ENCODE data around the gene SPATA18. TPM values are rescaled to one million over a fixed set of nuclear protein-coding genes. Genes with fewer than 3 reads are reported as not detected.

Gene SPATA18
- total RNA-seq, 8 experiments from 2014 or later: 4.0 to 50.3 (median 13.6) TPM

DNA sequence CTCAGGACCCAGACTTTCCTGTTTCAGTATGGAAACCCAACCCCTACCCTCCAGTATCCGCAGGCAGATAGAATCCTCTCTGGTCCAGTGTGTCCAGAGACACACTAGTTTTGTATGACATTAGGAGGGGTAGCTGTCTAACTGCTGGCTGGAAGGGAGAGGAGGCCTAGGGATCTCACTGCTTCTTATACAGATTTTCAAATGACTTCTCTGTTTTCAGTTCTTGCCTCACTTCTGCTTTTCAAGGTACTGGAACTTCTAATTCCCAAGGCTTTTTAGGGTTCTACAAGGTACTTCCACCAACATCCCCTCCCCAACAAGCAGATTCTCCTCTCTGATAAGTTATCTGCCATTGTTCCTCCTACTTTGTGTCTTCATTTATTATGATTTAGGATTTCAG is 19.1 kb upstream of the SPATA18 start:
- in situ Hi-C loops (cut with MboI; ENCODE audit: low pct_unique_long_range_greater_than_20kb in 2 of 9, low sequenced_read_pairs in 9 of 9, unreplicated experiment in 9 of 9): no loop called here
- no peak for ATAC-seq (replicated peaks in 6 of 8)
- WGBS, 10 experiments: 100% methylated on average over 1 of the region's 1 CpG; no CpG with 5 or more reads in 9 of the 10 experiments
- Histone ChIP-seq H3K27ac (no peak overlapping the region), H3K4me1 (replicated peaks in 1 of 2) (peaks cover 11 to 16% of the 10 kb centered on the region in 2 donors), H3K4me3 (no peak overlapping the region)

- WGBS, 10 experiments: 70 to 100% (median 100%) methylated on average over 1 to 2 of the region's 2 CpGs; no CpG with 5 or more reads in 1 of the 10 experiments
- in situ Hi-C loops (cut with MboI; ENCODE audit: low pct_unique_long_range_greater_than_20kb in 2 of 9, low sequenced_read_pairs in 9 of 9, unreplicated experiment in 9 of 9): no loop called here
These were observed 15.9 kb upstream of the SPATA18 start for GRCh38 chr4:52035190-52035589.

DNA sequence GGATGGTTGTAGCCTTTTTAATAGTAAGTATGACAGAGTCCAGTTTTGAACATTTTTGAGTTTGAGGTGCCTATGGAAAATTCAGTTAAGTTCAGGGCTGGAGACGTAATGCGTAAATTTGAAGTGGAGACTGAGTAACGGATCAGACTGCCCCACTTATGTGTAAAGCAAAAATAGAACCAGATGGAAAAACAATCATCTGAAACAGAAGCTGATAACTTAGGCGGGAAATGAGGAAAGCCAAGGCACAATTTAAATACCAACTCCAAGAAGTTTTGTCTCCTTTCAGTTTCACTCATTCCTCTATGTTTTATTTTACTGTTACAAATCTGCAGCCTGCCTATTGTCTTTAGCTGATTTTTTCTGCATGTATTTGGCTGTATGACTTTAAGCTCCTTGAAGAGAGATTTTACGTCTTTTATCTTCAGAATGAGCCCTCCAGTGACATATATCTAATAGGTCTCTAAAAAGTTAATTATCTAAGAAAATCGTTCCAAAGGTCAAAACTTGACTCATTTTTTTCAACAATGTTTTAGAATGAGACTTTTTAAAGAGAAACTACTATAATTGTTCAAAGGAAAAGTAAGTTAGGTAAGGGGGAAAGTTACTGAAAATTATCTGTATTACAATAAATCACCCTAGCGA is 14.1 kb upstream of the SPATA18 start:
- Histone ChIP-seq H3K4me3 (peak overlapping the region; percentile 53 to 82 (median 66)), H3K27ac (no peak overlapping the region), H3K4me1 (replicated peaks in 1 of 2) (peaks cover 12 to 27% of the 10 kb centered on the region in 2 donors)
- in situ Hi-C loops (cut with MboI; ENCODE audit: low pct_unique_long_range_greater_than_20kb in 2 of 9, low sequenced_read_pairs in 9 of 9, unreplicated experiment in 9 of 9): no loop called here
- no peak for ATAC-seq (replicated peaks in 6 of 8)
- 11 to 78% (median 43%) methylated on average over 3 to 7 of the region's 7 CpGs; no CpG with 5 or more reads in 1 of the 10 experiments for WGBS, 10 experiments

More at GRCh38 chr4:52035190-52035589, 15.9 kb upstream of the SPATA18 start:
- peaks cover 12 to 27% of the 10 kb centered on the region in 2 donors for H3K4me1 ChIP-seq (replicated peaks in 1 of 2)
- ATAC-seq (replicated peaks in 6 of 8): no peak
- no peak overlapping the region for H3K27ac ChIP-seq
- no peak overlapping the region for H3K4me3 ChIP-seq

- in situ Hi-C loops (cut with MboI; ENCODE audit: low pct_unique_long_range_greater_than_20kb in 2 of 9, low sequenced_read_pairs in 9 of 9, unreplicated experiment in 9 of 9): no loop called here
These were observed 13.4 kb upstream of the SPATA18 start for GRCh38 chr4:52037689-52038102.

GRCh38 chr4:52038103-52038912 is 12.8 kb upstream of the SPATA18 start, which contains the start of gene SGCB:
Gene SGCB, minus strand, starts transcription at chr4:52038299. Its CDS starts 40 bp downstream, at chr4:52038259.
- peaks cover 12 to 27% of the 10 kb centered on the region in 2 donors for H3K4me1 ChIP-seq (replicated peaks in 1 of 2)
- ATAC-seq (replicated peaks in 6 of 8): peak; percentile 95 to 98 (median 96)

More at GRCh38 chr4:52037689-52038102, 13.4 kb upstream of the SPATA18 start:
- H3K4me1 ChIP-seq (replicated peaks in 1 of 2): peaks cover 12 to 27% of the 10 kb centered on the region in 2 donors
- H3K4me3 ChIP-seq: peak overlapping the region; percentile 53 to 82 (median 66)
- ATAC-seq (replicated peaks in 6 of 8): peak; percentile 50 to 74 (median 71)
- H3K27ac ChIP-seq: peak overlapping the region; percentile 79 to 83
- 0% methylated on average over 1 to 8 of the region's 25 CpGs; no CpG with 5 or more reads in 5 of the 10 experiments for WGBS, 10 experiments

GRCh38 chr4:52045028-52045427 is 6.1 kb upstream of the SPATA18 start:
- Histone ChIP-seq H3K4me1 (replicated peaks in 1 of 2) (no peaks in the 10 kb centered on the region), H3K4me3 (no peak overlapping the region), H3K27ac (no peak overlapping the region)
- in situ Hi-C loops (cut with MboI; ENCODE audit: low pct_unique_long_range_greater_than_20kb in 2 of 9, low sequenced_read_pairs in 9 of 9, unreplicated experiment in 9 of 9): no loop called here
- WGBS, 10 experiments: 60 to 100% (median 100%) methylated on average over 1 of the region's 1 CpG; no CpG with 5 or more reads in 2 of the 10 experiments
- ATAC-seq (replicated peaks in 6 of 8): no peak

More at GRCh38 chr4:52038103-52038912, 12.8 kb upstream of the SPATA18 start, which contains the start of gene SGCB:
- Histone ChIP-seq H3K4me3 (peak within 1 kb of the TSS; percentile 53 to 82 (median 66)), H3K27ac (peak within 1 kb of the TSS; percentile 79 to 83)
- in situ Hi-C loops (cut with MboI; ENCODE audit: low pct_unique_long_range_greater_than_20kb in 2 of 9, low sequenced_read_pairs in 9 of 9, unreplicated experiment in 9 of 9): no loop called here
- WGBS, 10 experiments: 0 to 69% (median 33%) methylated on average over 2 to 17 of the region's 70 CpGs; no CpG with 5 or more reads in 3 of the 10 experiments

GRCh38 chr4:52049266-52049665 is 1.8 kb upstream of the SPATA18 start:
- no peak for ATAC-seq (replicated peaks in 6 of 8)
- H3K4me3 ChIP-seq: no peak overlapping the region
- in situ Hi-C loops (cut with MboI; ENCODE audit: low pct_unique_long_range_greater_than_20kb in 2 of 9, low sequenced_read_pairs in 9 of 9, unreplicated experiment in 9 of 9): no loop called here
- peaks cover 7 to 9% of the 10 kb centered on the region in 2 donors for H3K4me1 ChIP-seq (replicated peaks in 1 of 2)
- H3K27ac ChIP-seq: no peak overlapping the region
- 60 to 100% (median 80%) methylated on average over 1 to 5 of the region's 5 CpGs; no CpG with 5 or more reads in 2 of the 10 experiments for WGBS, 10 experiments

DNA sequence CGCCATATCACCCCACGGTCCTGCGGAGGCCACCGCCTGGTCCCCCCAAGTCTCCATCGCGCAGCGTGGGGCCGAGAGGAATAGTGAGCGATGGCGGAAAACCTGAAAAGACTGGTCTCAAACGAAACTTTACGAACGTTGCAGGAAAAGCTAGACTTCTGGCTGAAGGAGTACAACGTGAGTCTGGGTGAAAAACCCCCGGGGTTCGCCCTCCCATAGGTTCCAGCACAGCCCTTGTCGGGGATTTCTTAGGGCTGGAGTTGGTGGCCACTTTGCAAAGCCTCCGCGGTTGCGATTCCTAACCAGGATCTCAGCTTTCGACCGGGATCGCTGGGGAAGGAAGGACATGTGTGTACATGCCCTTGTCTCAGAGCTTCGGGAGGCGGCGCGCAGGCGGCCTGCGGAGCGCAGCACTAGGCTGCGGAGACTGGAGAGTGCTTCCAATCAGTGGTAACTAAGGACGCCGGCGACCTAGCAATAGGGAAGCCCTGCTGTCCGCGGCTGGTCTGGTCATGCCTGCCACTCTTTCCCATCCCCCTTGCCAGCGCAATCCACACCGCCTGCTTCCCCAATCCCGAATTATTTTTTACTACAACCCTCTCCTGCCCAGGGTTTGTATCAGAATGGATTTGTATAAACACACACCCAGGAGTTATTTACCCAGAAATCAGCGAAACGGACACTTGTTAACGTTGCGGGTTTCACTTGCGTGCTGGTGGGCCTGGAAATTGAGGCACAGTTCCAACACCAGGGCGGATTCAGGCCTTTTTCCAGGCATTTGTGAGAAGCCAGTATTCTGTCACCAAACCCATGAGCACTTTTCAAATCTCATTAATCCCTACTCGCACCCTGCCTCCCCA is 741 bp downstream of the SPATA18 start:
- ATAC-seq (replicated peaks in 6 of 8): peak; percentile 86 to 99 (median 97)
- peak overlapping the region; percentile 45 to 81 (median 51) for H3K4me3 ChIP-seq
- in situ Hi-C loops (cut with MboI; ENCODE audit: low pct_unique_long_range_greater_than_20kb in 2 of 9, low sequenced_read_pairs in 9 of 9, unreplicated experiment in 9 of 9): no loop called here
- H3K4me1 ChIP-seq (replicated peaks in 1 of 2): peaks cover 7 to 9% of the 10 kb centered on the region in 2 donors
- H3K27ac ChIP-seq: peak overlapping the region; percentile 6 to 80
- 0 to 54% (median 5%) methylated on average over 2 to 16 of the region's 46 CpGs; no CpG with 5 or more reads in 1 of the 10 experiments for WGBS, 10 experiments

GRCh38 chr4:52052475-52052780 is 1.3 kb downstream of the SPATA18 start:
- Histone ChIP-seq H3K4me1 (replicated peaks in 1 of 2) (peaks cover 7 to 9% of the 10 kb centered on the region in 2 donors), H3K4me3 (peak overlapping the region; percentile 45 to 81 (median 51)), H3K27ac (no peak overlapping the region)
- ATAC-seq (replicated peaks in 6 of 8): peak in 1 of 8 experiments; percentile 2
- WGBS, 10 experiments: 17 to 76% (median 36%) methylated on average over 1 to 7 of the region's 7 CpGs; no CpG with 5 or more reads in 2 of the 10 experiments
- in situ Hi-C loops (cut with MboI; ENCODE audit: low pct_unique_long_range_greater_than_20kb in 2 of 9, low sequenced_read_pairs in 9 of 9, unreplicated experiment in 9 of 9): no loop called here

- in situ Hi-C loops (cut with MboI; ENCODE audit: low pct_unique_long_range_greater_than_20kb in 2 of 9, low sequenced_read_pairs in 9 of 9, unreplicated experiment in 9 of 9): no loop called here
- 60 to 100% (median 95%) methylated on average over 1 to 3 of the region's 3 CpGs; no CpG with 5 or more reads in 2 of the 10 experiments for WGBS, 10 experiments
- H3K4me3 ChIP-seq: no peak overlapping the region
- no peak for ATAC-seq (replicated peaks in 6 of 8)
- H3K4me1 ChIP-seq (replicated peaks in 1 of 2): peaks cover 7 to 9% of the 10 kb centered on the region in 2 donors
- no peak overlapping the region for H3K27ac ChIP-seq
These were observed 3.1 kb downstream of the SPATA18 start for GRCh38 chr4:52054254-52054653.

DNA sequence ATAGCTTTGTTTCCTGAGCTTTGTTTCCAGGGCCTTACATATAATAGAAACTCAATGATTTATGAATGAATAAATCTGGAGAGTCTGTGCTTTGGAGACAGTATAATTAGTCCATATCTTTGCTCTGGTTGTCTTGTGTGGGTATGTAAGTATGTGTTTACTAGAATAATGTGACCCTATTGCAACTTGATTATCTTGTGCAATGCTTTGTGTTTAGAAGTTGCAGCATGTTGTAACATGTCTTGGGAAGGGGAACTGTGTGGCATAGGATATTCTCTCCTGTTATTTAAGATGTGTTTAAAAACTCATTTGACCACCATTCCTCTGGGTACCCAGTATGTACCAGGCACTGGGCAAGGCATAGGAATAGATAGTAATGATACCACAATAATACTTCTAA is 6.1 kb downstream of the SPATA18 start:
- Histone ChIP-seq H3K4me3 (no peak overlapping the region), H3K27ac (no peak overlapping the region), H3K4me1 (replicated peaks in 1 of 2) (peaks cover 4% of the 10 kb centered on the region in 2 donors)
- peak in 2 of 8 experiments; percentile 26 to 49 for ATAC-seq (replicated peaks in 6 of 8)
- in situ Hi-C loops (cut with MboI; ENCODE audit: low pct_unique_long_range_greater_than_20kb in 2 of 9, low sequenced_read_pairs in 9 of 9, unreplicated experiment in 9 of 9): no loop called here

DNA sequence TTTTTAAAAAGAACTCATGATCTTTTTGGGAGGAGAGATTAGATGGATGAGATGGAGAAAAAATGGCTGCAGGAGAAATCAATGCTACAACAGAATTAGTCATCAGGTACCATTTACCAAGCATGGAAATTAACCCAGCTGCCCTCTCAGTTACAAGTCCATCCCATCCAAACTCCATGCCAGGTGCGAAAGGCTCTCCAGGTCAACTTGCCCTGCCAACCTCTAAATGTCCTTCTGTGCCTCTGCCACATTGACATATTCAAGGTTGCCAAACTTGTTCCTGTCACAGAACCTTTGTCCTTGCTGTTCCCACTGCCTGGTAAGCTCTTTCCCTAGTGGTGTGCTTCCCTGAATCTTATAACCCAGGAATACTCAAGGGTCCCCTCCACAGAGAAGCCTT is 7.2 kb downstream of the SPATA18 start:
- in situ Hi-C loops (cut with MboI; ENCODE audit: low pct_unique_long_range_greater_than_20kb in 2 of 9, low sequenced_read_pairs in 9 of 9, unreplicated experiment in 9 of 9): no loop called here
- WGBS, 10 experiments: 89 to 100% (median 100%) methylated on average over 1 of the region's 1 CpG; no CpG with 5 or more reads in 7 of the 10 experiments
- H3K4me3 ChIP-seq: no peak overlapping the region
- H3K27ac ChIP-seq: no peak overlapping the region
- ATAC-seq (replicated peaks in 6 of 8): no peak
- H3K4me1 ChIP-seq (replicated peaks in 1 of 2): no peaks in the 10 kb centered on the region

All from motor neuron (in vitro differentiated cells).